T-helper 1 cell treated with Interleukin-12 subunit alpha and Interleukin-12 subunit beta and Interleukin-4 antibody, amounts not matched to agents 30 ng/mL and 1 ng/mL, for 36 hours (primary cell): Measurements from ENCODE around the gene MARCKS. TPM values are rescaled to one million over a fixed set of nuclear protein-coding genes. Genes with fewer than 3 reads are reported as not detected.
"Not testable (repeated sequence)": the region's sequence is repeated elsewhere in the genome, so short reads cannot be mapped to it uniquely, and the experiment has no call there.

Source experiments
- intact Hi-C: fragments of 100-400 bp; cut with micrococcal nuclease; formaldehyde crosslinking; loops from one replicate; pipeline ENCODE4 v1.15.1; 2024
- total RNA-seq: library from RNA; stranded (reverse); gene quantifications from 2 replicates; pipeline ENCODE4 v1.2.3, GENCODE V29; 2022

MARCKS gene
- total RNA-seq, 1 donor from 2014 or later, result 0.12 TPM

DNA sequence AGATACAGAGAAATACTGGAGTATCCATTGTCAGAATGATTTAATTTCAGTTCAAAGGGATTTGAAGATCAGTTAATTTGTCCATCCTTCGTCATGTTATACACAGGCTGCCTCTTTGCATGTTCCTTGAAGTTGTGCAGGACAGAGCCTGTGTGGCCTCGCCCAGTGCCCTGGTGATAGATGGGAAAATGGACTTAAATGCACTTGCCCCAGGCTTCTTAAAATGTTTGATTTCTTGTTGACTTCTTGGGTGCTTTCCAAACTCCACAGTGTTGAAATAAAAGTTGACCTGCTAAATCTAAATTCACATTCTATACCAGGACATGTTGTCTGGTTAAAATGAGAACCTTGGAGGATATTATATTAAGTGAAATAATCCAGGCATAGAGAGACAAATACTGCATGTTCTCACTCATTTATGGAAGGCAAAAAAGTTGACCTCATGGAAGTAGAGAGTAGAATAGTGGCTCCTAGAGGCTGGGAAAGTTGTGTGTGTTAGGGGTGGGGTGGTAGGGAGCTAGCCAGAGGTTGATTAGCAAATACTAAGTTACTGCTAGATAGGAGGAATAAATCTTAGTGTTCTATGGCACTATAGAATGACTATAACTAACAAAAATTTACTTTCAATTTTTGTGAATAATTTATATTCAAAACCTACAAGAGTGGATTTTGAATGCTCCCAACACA, 25.3 kb downstream of the MARCKS start:
- intact Hi-C loops, result no loop called here

DNA sequence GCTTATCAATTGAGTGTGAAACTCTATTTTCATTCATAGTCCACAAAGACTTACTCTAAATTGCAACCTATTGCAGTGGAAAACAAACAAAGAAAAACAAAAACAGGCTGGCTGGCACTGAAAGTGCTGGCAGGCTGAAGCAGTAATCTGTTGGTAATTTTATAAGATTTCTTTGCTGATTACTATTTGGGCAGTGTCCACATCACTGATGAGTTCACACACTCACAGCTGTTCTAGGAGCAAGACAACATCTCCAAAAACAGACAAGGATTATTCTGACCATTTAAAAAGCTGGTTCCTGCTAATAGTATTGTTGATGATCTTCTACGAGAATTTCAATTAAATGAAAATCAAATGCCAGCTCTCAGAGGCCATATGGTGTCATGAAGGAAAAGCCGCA, 26.9 kb downstream of the MARCKS start:
- intact Hi-C loops, result no loop called here

DNA sequence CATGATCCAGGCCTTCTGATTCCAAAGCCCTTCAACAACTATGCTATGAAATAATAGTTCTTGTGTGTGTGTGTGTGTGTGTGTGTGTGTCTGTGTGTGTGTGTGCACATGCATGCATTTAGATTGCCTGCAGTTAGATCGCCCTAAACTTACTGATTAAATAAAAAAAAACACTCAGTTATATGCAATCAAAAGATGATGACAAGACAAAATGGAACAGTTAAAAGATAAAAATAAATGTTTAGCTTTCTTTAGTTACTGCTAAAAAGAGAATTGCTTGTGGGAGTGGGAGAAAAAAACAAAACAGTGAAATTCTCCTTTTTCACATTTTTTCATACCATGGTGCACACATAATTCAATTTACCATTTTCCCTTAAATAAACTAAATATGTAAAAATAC, 29.4 kb downstream of the MARCKS start:
- intact Hi-C loops, result no loop called here

DNA sequence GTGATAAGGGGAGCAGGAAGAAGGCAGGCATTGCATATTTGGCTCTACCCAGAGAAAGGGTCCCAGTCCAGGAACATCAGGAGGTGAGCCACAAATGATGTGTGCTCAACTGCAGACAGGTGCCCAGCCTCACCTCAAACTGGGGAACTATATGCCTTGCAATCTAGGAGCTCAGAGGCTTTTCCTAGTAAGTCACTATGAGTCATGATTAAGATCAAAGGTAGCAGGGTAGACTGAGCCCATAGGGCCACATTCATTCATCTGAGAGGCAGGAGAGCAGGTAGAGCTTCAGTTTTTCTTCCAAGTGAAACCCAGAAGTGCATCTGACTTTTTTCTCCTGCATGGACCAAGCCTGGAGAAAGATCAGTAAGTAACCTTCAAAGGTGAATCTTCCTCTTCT, 31.3 kb downstream of the MARCKS start:
- intact Hi-C loops, result no loop called here

DNA sequence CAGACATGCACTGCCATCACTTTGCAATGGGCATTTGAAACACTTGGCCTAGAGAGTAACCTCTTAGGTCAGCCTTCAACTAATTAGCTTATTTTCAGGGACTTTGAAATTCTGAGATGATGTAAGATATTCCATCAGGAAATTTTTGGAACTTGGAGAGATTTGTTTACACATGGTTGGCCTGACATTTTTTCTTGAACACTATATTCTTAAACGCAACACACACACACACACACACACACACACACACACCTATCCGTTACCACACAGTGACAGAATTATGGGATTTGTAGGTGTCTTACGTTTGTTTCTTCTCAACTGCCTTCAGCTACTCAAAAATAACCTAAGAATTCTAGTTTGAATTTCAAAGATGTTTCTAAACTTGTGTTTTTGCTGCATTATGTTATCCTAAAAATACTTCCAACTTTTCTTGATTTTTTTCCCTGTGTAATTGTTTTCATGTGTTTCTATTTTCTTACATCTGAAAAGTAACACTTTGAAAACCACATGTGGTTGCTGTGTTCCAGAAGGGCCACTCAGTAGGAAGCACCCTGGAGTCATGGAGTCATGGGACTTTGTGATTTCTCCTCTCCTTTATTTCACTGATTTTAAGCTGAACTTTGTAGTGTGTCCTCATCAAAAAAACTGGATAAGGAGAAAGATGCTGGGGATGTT, 31.9 kb downstream of the MARCKS start:
- intact Hi-C loops, result no loop called here

DNA sequence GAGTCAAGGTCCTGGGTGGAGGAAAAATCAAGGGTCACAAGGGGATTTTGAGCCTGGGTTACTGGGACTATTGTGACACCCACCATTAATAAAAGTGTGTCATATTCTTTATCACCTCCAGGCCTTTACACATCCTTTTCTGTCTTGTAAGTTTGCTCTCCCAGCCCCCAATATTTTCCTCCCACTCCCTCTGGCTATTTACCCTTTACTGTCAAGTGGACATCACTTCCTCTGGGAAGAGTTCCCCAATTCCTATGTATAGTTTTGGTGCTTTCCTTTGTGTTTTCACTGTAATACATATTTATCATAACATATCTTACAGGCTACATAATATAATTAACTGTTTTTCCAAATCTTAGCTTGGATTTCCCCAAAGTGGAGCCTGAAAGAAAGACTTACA, 36.3 kb downstream of the MARCKS start:
- intact Hi-C loops, result no loop called here

DNA sequence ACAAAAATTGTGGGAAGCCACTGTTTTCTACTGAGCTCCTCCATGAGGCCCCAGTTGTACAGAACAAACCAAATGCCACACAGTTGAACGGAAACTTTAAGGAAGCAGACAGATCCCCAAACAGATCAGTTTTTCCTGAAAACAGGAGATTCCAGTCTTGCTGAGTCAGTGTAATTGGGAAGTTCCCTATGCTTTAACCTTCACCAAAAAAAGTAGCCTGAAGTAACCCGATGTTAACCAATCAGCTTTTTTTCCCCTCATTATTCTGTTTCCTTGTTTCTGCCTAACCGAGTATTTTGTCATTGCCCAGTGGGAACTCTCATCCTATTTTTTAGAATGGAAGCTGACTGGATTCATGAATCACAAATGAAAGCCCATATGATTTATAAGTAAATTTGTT, 36.7 kb downstream of the MARCKS start:
- intact Hi-C loops, result no loop called here

DNA sequence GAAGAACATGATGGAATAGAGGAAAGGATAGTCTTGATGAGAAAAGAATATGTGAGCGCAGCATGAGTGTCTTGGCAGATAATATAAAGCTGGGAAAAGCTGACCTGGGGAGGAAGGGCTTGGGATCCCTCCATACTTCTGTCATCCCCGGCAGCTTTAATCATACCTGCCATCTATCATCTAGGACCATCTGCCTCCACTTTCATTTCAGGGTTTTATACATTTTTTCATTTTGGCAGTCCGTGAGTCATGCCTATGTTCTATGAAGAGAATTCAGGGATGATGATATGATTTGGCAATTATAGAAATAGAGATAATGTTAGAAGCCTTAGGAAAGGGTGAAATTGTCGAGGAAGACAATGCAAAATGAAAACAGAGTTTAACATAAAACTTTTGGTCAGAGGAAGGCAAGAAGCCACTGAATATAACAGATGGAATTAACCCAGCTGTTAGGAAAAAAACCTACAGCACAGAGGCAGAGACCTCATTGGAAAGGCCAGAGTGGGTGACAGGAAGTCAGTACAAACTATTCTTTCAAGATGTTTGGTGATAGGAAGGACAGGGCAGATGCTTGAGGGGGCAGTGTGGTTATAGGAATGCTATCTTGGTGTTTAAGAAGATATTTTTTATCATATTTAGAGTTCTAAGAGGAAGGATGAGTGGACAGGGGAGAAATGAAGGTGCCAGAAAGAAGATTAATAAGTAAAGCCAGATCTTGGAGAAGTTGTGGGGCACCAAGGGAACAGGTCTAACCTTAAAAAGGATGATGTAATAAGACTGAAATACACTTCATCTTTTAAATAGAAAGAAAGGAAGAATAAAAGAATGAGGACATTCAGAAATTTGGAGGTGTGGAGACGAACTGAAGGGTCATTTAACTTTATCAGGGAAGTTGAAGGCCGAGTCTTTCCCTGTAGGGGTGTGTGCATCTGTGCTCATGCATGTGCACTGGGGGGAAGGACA, 37.8 kb downstream of the MARCKS start:
- intact Hi-C loops, result no loop called here

DNA sequence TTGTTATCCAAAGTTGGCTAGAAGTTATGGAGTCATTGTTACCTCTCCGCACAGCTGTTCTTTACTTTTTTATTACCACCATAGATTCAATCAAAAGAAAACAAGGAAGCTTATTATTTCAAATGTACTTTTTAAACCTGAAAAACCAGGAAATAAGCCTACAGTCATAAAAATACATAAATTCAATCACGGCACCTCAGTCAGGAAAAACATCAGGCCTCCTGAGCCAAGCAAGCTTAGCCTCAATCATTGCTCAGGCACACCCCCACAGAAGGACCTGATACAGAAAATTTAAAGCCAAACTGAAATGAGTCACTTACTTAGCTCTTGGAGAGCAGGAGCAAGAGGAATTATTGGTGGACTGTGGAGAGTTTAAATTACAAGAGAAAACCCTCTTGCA, 44.3 kb downstream of the MARCKS start:
- intact Hi-C loops, result no loop called here

DNA sequence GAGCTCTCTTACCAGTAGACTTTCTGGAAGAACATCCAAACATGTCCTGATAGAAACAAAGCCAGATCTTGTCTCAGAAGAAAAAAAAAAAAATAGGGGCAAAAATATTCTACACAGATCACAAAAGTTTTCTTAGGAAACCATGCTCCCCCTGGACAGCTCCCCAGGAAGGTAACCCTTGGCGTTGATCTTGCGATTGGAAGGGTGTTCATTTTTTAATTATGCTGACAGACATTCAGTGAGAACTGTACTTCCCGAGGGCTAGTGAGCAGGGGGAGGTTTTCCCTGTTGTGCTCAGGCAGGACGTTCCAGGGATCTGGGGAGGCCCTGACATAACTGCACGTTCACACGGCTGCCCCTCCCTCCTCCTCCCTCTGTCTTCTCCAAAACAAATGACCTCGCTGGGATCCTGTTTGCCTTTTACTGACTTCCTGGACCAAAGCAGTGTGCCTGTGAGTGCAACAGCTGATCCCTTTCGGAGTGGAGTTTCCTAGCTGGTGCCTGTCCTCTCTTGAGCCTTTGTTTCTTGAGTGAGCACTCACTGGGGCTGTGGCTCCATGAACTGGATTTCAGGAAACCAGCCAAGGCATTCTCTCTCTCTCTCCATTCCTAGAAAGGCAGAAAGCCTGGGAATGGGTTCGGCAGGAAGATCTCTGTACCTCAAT, 46.7 kb downstream of the MARCKS start:
- intact Hi-C loops, result no loop called here

DNA sequence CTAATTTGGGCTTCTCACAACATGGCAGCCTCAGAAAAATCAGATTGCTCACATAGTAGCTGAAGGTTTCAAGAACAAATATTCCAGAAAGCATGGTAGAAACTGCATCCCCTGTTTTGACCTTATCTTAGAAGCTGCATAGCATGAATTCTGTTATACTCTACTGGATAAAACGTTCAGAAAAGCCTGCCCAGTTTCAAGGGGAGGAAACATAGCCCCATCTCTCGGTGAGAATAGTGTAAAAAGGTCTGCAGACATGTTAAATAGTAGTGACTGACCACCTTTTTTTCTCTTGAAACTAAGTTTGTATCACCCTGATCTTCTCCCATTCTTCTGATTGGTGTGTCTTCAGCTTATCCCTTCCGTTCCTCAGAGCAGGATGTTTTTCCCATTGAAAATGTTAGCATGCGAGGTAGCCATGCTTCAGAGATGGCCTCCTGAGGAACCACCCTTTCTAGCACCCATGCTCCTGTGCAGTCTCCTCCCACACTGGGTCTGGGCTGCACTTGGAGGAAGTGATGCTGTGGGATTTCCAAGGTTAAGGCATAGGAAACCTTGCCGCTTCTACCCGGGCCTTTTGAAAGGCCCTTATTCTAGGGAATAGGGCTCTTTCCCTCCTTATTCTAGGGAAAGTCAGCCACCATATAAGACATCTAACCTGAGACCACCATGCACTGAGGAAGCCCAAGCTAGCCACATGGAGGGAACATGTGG, 50.1 kb downstream of the MARCKS start:
- intact Hi-C loops, result no loop called here

DNA sequence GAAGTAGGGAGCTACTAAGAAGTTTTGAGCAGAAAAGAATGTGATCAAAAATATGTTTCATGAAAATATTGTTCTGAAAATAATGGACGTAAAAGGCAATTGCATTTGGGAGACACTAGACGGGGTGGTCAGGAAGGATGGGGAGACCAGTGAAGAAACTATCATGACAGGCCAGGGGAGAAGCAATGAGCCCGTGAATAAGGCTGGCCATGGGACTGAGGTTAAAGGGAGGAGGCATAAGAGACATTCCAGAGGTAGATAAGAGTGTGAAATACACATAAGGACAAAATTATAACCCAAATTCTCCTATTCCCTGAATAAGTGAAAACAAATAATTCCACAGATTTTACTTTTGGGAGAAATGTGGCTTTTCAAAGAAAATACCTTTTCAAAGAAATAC, 51.7 kb downstream of the MARCKS start:
- intact Hi-C loops, result loop anchor here (1.0 kb wide), 3 partner anchors 28 to 1128 kb away; no protein-coding TSS in a partner anchor

DNA sequence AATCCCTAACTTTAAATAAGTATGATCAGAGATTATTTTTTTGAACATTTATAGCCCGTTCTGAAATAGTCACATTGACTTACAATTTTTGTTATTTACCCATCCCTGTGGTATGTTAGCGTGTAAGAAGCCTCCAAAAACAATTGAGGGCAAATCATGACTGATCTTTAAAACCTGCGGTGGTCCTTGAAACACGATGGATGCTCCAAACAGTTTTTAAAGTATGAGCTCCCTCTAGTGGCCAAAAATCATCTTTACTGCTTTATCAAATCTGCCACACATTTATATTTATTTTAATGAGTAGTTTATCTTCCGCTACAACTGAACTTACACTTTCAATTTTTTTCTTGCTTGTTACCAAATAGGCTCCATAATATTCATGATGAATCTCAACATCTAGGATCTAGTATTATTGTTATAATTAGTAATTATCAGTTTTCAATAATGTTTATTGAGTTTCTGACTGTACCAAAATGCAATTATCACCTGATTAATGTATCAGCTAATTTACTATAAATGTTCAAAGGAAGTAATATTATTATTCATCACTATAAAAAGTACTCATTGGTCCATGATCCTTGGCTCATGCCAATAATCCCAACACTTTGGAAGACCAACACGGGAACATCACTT, 52.2 kb downstream of the MARCKS start:
- intact Hi-C loops, result loop anchor here (1.0 kb wide), 3 partner anchors 27 to 1129 kb away; no protein-coding TSS in a partner anchor

DNA sequence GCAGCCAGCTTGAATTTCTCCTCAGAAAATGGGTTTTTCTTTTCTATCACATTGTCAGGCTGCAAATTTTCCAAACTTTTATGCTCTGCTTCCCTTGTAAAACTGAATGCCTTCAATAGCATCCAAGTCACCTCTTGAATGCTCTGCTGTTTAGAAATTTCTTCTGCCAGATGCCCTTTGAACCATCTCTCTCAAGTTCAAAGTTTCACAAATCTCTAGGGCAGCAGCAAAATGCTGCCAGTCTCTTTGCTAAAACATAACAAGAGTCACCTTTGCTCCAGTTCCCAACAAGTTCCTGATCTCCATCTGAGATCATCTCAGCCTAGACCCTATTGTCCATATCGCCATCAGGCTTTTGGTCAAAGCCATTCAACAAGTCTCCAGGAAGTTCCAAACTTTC, 53.1 kb downstream of the MARCKS start:
- intact Hi-C loops, result not testable (repeated sequence)

Other genes with a start within 250 kb of the MARCKS start
- 67.1 and 70.7 TPM in 2 replicates for gene HDAC2, start 113.8 kb downstream of the MARCKS start, total RNA-seq